Measurements from ENCODE around the gene NEUROD6.

Gene NEUROD6

GRCh38 chr7:31340603-31341002, at the start of gene NEUROD6:
Gene NEUROD6 (minus strand): TSS chr7:31340726. CDS start chr7:31339268, 1,458 bp downstream.
- peak; percentile 16 for DNase-seq (ENCODE audit: low spot score)

- DNase-seq (ENCODE audit: low spot score): no peak
These were observed 43.9 kb upstream of the NEUROD6 start for GRCh38 chr7:31384466-31384865.

- DNase-seq (ENCODE audit: low spot score): no peak
These were observed 42.2 kb upstream of the NEUROD6 start for GRCh38 chr7:31382722-31383121.

GRCh38 chr7:31373337-31374289, 33.1 kb upstream of the NEUROD6 start:
- DNase-seq (ENCODE audit: low spot score): peak; percentile 65

GRCh38 chr7:31372231-31372959, 31.9 kb upstream of the NEUROD6 start:
- no peak for DNase-seq (ENCODE audit: low spot score)

- no peak for DNase-seq (ENCODE audit: low spot score)
These were observed 31.1 kb upstream of the NEUROD6 start for GRCh38 chr7:31371621-31372020.

- DNase-seq (ENCODE audit: low spot score): no peak
These were observed 30.1 kb upstream of the NEUROD6 start for GRCh38 chr7:31370609-31371008.

- DNase-seq (ENCODE audit: low spot score): no peak
These were observed 28.1 kb upstream of the NEUROD6 start for GRCh38 chr7:31368620-31369019.

- no peak for DNase-seq (ENCODE audit: low spot score)
These were observed 23.0 kb upstream of the NEUROD6 start for GRCh38 chr7:31363496-31363895.

GRCh38 chr7:31363051-31363450, 22.5 kb upstream of the NEUROD6 start:
- DNase-seq (ENCODE audit: low spot score): no peak

GRCh38 chr7:31362401-31362800, 21.9 kb upstream of the NEUROD6 start:
- DNase-seq (ENCODE audit: low spot score): no peak

- no peak for DNase-seq (ENCODE audit: low spot score)
These were observed 17.9 kb upstream of the NEUROD6 start for GRCh38 chr7:31358467-31358866.

- DNase-seq (ENCODE audit: low spot score): no peak
These were observed 4.9 kb upstream of the NEUROD6 start for GRCh38 chr7:31345421-31345820.

- DNase-seq (ENCODE audit: low spot score): no peak
These were observed 3.2 kb upstream of the NEUROD6 start for GRCh38 chr7:31343516-31344305.

- no peak for DNase-seq (ENCODE audit: low spot score)
These were observed 615 bp upstream of the NEUROD6 start for GRCh38 chr7:31341141-31341540.

GRCh38 chr7:31340051-31340450, 475 bp downstream of the NEUROD6 start:
- DNase-seq (ENCODE audit: low spot score): no peak

GRCh38 chr7:31338706-31339105, 1.8 kb downstream of the NEUROD6 start:
- no peak for DNase-seq (ENCODE audit: low spot score)

- DNase-seq (ENCODE audit: low spot score): no peak
These were observed 3.4 kb downstream of the NEUROD6 start for GRCh38 chr7:31337002-31337565.

GRCh38 chr7:31336202-31337001, 4.1 kb downstream of the NEUROD6 start:
- DNase-seq (ENCODE audit: low spot score): no peak

- no peak for DNase-seq (ENCODE audit: low spot score)
These were observed 4.7 kb downstream of the NEUROD6 start for GRCh38 chr7:31335884-31336201.

- no peak for DNase-seq (ENCODE audit: low spot score)
These were observed 5.2 kb downstream of the NEUROD6 start for GRCh38 chr7:31335161-31335856.

Data from Ammon's horn (tissue), 1 donor.